ENCODE results near the gene TOR1AIP2. TPM values are rescaled to one million over a fixed set of nuclear protein-coding genes. Genes with fewer than 3 reads are reported as not detected.
"Not testable (repeated sequence)": the region's sequence is repeated elsewhere in the genome, so short reads cannot be mapped to it uniquely, and the experiment has no call there.

The TOR1AIP2 gene
- total RNA-seq, 1 donor from 2014 or later: 114 TPM

DNA sequence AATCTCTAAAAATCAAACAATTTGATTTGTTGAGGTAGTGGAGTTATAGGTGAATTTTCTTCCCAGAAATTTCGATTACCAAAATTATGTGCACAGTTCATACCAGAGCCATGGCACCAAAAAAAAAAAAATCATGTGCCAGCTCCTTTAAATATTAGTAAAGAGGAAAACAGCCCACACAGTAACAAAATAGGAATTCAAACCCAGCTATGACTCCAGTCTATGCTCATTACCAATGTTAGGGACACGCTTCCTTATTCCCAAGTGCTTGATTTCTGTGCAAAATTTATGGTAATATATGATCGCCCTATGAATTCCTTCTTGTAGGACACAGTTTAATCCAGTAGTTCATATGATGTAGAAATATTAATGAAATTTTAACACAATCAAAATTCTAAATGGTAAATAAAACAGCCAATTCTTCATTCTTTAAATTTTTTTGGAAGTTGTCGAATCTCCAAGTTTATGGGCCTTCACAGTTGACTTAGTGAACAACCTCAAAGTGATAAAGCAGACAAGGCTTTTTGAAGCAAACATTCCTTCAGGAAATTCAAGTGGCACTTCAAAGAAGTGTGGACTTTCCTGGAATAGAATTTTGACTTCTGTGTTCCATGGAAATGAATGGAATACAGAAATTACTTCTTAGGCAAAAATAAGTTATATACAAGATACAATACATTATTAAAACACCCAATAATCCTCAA is 1.9 kb downstream of the TOR1AIP2 start:
- DNase-seq: no peak

DNA sequence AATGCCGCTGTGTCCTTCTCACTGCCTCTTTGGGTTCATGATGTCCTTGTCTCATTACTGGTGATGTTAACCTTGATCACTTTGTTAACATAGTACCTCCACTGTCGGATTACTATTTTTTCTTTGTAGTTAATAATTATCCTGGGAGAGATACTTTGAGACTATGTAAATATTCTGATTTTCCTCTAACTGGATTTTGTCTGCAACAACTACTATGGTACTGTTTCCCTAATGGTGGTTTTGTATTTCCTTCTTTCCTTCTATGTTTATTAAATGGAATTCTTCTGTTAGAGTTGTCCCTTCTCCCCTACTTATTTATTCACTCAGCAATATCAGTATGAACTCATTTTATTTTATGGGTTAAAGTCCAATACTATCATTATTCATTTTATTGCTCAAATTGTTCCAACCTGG is 4.2 kb downstream of the TOR1AIP2 start:
- DNase-seq: no peak

DNA sequence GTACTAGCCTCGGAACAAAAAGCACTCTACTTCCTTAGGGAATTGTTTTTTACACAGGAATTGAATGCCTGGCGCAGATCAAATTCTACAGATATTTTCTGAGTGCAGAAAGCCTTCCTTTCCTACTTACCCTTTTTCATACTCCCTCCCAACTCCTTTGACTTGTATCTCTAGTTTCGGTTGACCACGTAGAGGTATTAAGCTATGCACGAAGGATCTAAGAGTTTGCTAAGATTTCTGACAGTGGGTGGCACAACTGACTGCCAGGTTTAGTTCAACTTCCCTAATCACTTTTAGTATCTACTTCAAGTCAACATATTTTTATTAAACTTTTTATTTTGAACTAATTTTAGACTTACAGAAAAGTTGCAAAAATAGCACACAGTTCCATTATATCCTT is 5.0 kb downstream of the TOR1AIP2 start:
- no peak for DNase-seq

DNA sequence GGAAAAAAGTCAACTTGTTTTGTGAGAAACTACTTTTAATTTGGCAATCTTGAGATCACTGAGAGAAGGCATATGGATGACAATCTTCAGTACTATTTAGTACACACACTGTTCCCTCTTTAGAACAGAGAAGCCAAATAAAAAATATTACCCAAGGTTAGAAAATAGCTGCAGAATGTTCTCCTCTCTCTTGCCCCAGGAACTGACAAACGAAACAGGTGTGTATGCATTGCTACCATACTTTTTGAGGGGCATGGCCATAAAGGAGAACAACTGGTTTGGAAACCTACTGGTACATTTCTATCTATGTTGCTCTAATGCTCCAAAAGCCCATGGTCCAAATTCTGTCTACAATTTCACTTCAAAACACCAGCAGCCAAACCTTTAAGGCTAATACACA is 5.7 kb downstream of the TOR1AIP2 start:
- DNase-seq: no peak

- no peak for DNase-seq
Measured at GRCh38 chr1:179870870-179871269, 6.7 kb downstream of the TOR1AIP2 start.

DNA sequence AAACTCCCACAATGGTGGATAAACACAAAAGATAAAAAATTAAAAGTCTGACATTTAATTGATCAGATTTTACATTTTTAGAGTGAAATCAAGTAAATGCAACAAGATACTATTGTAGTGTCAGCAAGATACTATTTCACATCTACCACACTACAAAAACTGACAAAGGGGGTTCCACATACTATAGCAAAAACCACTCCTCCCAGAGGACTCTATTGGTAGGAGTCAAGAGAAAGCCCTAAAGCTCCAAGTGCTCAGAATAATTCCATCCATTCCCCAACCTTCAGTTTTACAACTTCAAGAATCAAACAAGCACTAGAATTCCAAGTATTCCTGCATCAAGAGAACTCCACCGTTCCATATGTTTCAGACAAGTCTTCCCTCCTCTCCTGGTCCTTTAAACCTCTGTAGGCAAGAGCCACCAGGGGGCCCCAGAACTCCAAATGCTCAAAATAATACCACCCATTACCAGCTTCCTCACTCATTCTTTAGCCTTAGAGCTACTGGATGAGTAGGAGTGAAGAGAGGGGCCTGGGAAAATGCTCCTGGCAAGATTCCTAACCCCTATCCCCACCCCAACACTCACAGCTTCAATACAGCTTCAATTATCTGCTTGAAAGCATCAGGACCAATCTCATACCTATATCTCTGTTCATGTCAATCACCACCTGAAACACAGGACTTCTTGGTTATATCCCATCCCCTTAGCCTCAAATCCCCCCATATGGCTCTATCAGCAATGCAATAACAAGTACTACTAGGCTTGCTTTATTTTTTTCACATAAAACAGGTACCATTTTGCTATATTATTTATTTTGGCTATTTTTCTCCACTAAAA is 9.9 kb downstream of the TOR1AIP2 start:
- DNase-seq: peak; percentile 75

- DNase-seq: no peak
Measured at GRCh38 chr1:179866616-179867015, 11.0 kb downstream of the TOR1AIP2 start.

- DNase-seq: no peak
Measured at GRCh38 chr1:179865377-179865776, 12.2 kb downstream of the TOR1AIP2 start.

DNA sequence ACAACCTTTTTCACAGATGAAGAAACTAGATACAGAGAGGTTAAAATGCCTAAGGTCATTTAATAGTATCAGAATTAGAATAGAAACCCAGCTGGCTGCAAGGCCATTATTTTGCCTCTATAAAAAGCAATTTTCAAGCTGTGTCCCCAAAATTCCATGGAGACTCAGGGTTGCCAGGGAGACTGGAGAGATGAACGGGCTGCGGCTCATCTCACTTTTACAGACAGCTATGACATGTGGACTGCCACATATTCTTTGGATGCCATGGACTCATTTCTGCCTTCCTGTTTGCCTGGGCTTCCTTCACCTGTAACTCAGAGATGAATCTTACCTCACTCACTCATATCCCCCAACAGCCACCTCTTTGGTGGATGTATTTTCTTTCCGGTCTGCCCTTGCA is 17.0 kb downstream of the TOR1AIP2 start:
- DNase-seq: no peak

DNA sequence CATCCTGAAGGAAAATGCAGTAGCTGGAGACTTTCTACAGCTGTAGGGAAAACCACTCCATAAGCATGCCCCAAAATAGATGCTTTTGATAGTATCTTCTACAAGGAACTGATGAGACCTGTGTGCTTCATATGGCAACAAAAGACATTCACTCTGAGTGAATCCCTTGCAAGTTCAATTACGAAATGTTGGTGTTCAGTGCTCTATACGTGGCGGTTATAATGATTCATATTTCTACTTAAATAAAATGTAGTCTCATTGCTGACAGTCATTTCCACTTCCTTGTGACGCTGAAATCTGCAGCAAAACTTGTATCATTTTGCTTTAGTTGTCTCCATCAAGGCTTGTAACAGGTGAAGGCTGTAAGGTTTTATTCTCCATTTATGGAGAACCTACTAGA is 20.6 kb downstream of the TOR1AIP2 start:
- DNase-seq: no peak

DNA sequence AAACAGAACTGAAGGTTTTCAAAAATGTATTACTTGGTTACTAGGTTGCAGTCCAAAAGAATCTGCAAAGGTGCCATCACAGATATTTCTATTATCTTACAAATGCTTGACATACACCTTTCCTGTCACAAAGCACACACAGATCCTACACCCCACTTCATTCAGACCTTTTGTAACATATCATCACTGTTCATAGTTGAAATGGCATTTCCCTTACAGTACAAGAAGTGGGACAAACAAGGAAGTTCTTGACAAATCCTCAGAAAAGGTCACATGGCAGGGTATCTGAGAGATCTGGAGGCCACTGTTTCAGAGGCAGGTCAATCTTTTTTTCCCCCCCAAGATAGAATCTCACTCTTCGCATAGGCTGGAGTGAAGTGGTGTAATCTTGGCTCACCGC is 21.3 kb downstream of the TOR1AIP2 start:
- no peak for DNase-seq

DNA sequence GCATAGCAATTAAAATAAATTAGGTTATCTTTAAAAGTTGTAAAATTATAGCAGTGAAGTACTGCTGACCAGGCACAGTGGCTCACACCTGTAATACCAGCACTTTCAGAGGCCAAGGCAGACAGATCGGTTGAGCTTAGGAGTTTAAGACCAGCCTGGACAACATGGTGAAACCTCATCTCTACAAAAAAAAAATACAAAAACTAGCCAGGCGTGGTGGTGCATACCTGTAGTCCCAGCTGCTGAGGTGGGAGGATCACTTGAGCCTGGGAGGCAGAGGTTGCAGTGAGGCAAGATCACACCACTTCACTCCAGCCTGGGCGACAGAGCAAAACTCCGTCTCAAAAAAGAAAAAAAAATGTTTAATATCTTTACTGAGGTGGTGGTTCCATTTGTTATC is 21.8 kb downstream of the TOR1AIP2 start:
- DNase-seq: not testable (repeated sequence)

DNA sequence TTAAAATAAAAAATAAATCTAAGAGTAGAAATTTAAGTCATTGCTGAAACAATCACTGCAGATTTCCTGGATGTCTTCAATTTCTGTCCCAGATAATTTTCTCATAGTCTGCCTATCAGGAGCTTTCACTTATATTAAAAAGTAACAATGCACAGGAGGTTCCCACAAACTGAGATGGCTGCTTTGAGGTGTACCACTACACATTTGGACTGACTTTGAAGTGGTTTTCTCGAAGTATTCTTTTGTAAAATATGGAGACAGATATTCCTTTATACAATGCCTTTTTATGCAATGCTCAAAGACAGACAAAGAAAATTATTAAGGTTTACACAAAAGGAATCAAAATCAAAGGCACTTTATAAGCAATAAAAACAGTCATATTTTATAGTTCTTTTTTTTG is 24.5 kb downstream of the TOR1AIP2 start:
- no peak for DNase-seq

DNA sequence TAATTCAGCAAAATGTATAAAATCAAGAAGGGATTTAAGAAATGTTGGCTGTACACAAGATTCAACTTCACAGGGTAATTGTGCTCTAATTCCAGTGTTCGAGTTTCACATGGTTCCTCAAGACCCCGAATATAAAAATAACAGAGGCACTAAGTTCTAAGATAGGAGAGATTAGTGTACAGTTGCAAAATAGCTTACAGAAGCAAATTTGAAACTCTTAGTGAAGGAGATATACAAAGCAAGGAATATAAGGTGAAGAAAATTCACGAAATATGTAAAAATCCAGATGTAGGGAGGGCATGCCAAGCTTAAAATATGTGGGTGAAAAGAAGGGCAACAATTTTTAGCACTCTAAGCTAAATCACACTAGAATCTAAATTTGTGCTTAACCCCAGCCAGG is 29.4 kb downstream of the TOR1AIP2 start:
- no peak for DNase-seq

GRCh38 chr1:179840107-179840506 is 37.5 kb downstream of the TOR1AIP2 start:
- peak; percentile 41 for DNase-seq

GRCh38 chr1:179836686-179837445 is 40.7 kb downstream of the TOR1AIP2 start:
- not testable (repeated sequence) for DNase-seq

- DNase-seq: no peak
Measured at GRCh38 chr1:179831852-179832699, 45.5 kb downstream of the TOR1AIP2 start.

DNA sequence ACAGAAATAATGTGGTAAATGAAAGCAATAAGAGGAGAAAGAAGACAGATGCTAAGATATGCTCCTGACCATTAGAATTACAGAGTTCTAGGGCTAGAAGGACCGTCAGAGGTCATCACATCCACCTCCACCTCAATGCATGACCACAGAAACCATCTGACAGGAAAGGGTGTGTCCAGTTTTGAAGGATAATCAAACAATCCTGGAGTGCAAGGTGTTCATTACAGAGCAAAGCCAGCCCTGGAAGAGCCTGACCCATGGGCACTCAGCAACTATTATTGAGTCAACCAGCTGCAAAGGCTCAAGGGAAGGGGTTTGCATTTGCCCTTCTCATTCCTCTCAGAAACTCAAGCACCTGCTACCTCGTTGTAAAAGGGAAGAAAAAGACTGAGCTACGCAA is 46.4 kb downstream of the TOR1AIP2 start:
- no peak for DNase-seq

DNA sequence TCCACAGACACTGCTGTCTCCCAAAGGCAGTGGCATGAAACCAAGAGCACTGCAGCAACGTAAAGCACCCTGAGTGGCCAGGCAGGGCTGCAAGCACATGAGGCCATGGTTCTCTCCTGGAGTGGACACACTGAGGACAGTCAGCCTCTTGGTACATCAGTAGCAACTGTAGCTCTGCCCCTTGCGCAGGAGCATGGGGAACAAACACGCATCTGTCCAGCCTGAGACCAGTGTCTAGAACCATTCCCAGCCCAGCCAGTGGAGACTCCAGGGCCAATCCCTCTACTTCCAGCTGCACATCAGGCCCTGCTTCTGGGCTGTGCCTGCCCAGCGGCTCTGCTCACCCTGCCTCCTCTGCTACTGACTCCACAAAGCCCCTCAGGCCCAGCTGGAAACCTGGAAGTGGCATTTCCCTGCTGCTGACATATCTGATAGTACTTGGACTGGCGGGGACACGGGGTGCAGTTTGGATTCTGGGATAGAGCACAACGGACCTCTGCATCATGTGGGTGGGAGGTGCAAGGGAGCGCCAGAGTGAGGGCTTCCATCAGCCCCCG is 49.0 kb downstream of the TOR1AIP2 start:
- no peak for DNase-seq

GRCh38 chr1:179826626-179827280 is 50.9 kb downstream of the TOR1AIP2 start:
- DNase-seq: no peak

- no peak for DNase-seq
Measured at GRCh38 chr1:179825798-179826460, 51.7 kb downstream of the TOR1AIP2 start.
